Esophagus squamous epithelium (tissue), 4 donors: ENCODE data around the gene CNTNAP2.

Experiments
- POLR2A ChIP-seq, 4 donors: fragments of 450-650 bp; IDR thresholded peaks; one replicate each; pipeline ENCODE4 v1.6.1; 2017; ENCODE audit warnings: antibody characterized with exemption in 4 of 4, mild to moderate bottlenecking in 4 of 4, moderate library complexity in 3 of 4
- TF ChIP-seq, protein P1 (sequence below), 6 experiments: fragments of 450-650 bp in 4 of 6; fragments of 200-600 bp in 2 of 6; sonication (generic) in 2 of 6; IDR thresholded peaks; one replicate each; pipeline ENCODE4 v1.5.1; 2016 to 2019; ENCODE audit warnings: antibody characterized with exemption in 6 of 6, mild to moderate bottlenecking in 4 of 6, moderate library complexity in 4 of 6

GRCh38 chr7:148210804-148211325, 2094.3 kb downstream of the CNTNAP2 start:
- TF ChIP-seq POLR2A (IDR thresholded peaks at IDR 0.05), result no peak
- TF ChIP-seq, protein P1, sequence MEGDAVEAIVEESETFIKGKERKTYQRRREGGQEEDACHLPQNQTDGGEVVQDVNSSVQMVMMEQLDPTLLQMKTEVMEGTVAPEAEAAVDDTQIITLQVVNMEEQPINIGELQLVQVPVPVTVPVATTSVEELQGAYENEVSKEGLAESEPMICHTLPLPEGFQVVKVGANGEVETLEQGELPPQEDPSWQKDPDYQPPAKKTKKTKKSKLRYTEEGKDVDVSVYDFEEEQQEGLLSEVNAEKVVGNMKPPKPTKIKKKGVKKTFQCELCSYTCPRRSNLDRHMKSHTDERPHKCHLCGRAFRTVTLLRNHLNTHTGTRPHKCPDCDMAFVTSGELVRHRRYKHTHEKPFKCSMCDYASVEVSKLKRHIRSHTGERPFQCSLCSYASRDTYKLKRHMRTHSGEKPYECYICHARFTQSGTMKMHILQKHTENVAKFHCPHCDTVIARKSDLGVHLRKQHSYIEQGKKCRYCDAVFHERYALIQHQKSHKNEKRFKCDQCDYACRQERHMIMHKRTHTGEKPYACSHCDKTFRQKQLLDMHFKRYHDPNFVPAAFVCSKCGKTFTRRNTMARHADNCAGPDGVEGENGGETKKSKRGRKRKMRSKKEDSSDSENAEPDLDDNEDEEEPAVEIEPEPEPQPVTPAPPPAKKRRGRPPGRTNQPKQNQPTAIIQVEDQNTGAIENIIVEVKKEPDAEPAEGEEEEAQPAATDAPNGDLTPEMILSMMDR (IDR thresholded peaks at IDR 0.05), result no peak
